ENCODE measurements around the gene SCML2. TPM values are rescaled to one million over a fixed set of nuclear protein-coding genes. Genes with fewer than 3 reads are reported as not detected.
"Not testable (repeated sequence)": the region's sequence is repeated elsewhere in the genome, so short reads cannot be mapped to it uniquely, and the experiment has no call there.

Gene SCML2
- total RNA-seq, 2 donors from 2014 or later, result 1.1 to 2.3 TPM

GRCh38 chrX:18377796-18378195 lies 23.3 kb upstream of the SCML2 start:
- Histone ChIP-seq H3K27ac (no peak overlapping the region), H3K4me3 (no peak overlapping the region)
- TF ChIP-seq, protein P1, sequence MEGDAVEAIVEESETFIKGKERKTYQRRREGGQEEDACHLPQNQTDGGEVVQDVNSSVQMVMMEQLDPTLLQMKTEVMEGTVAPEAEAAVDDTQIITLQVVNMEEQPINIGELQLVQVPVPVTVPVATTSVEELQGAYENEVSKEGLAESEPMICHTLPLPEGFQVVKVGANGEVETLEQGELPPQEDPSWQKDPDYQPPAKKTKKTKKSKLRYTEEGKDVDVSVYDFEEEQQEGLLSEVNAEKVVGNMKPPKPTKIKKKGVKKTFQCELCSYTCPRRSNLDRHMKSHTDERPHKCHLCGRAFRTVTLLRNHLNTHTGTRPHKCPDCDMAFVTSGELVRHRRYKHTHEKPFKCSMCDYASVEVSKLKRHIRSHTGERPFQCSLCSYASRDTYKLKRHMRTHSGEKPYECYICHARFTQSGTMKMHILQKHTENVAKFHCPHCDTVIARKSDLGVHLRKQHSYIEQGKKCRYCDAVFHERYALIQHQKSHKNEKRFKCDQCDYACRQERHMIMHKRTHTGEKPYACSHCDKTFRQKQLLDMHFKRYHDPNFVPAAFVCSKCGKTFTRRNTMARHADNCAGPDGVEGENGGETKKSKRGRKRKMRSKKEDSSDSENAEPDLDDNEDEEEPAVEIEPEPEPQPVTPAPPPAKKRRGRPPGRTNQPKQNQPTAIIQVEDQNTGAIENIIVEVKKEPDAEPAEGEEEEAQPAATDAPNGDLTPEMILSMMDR (IDR thresholded peaks at IDR 0.05), result peak in 1 of 2 donors; percentile 49

DNA sequence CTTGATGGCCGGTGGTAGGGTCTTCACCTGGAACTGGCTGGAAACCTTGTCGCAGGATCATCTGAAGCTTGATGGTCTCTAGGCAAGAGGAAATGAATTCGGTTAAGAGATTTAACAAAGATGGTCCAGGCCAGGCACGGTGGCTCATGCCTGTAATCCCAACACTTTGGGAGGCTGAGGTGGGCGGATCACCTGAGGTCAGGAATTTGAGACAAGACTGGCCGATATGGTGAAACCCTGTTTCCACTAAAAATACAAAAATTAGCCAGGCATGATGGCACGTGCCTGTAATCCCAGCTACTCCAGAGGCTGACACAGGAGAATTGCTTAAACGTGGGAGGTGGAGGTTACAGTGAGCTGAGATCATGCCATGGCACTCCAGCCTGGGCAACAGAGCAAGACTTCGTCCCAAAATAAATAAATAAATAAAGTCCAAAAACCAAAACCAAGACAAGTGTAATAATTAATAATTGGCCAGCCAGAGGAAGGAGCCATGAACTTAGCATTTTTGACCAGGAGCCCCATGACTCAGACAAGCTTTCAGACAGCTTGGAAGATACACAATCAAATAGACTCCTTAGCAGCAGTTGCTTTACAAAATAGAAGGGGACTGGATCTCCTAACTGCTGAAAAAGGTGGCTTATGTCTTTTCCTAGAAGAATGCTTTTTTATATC lies 20.8 kb upstream of the SCML2 start:
- not testable (repeated sequence) for H3K4me3 ChIP-seq; H3K27ac ChIP-seq; H3K4me1 ChIP-seq; H3K27me3 ChIP-seq; DNase-seq (ENCODE audit: low spot score); H3K9me3 ChIP-seq; H3K36me3 ChIP-seq

More at GRCh38 chrX:18377796-18378195, 23.3 kb upstream of the SCML2 start:
- Histone ChIP-seq H3K36me3 (no peaks in the 10 kb centered on the region), H3K9me3 (no peaks in the 10 kb centered on the region), H3K4me1 (no peaks in the 10 kb centered on the region), H3K27me3 (no peaks in the 10 kb centered on the region)
- no peak for DNase-seq (ENCODE audit: low spot score)

DNA sequence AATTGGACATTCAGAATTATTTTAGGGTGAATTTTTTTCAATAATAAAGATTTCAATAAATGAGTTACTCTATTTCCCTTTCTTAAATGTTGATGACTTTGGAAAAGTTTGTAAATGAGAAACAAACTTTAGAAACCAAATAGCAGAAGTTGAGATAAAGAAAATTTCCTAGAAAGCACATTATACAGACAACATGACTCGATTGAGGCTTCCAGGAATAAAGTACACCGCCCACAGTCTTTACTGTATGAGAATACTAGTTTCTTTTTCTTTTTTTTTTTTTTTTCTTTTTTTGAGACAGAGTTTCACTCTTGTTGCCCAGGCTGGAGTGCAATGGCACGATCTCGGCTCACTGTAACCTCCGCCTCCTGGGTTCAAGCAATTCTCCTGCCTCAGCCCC lies 14.6 kb upstream of the SCML2 start:
- DNase-seq (ENCODE audit: low spot score); H3K36me3 ChIP-seq; H3K4me3 ChIP-seq; H3K4me1 ChIP-seq; H3K27me3 ChIP-seq; H3K9me3 ChIP-seq; H3K27ac ChIP-seq: not testable (repeated sequence)

DNA sequence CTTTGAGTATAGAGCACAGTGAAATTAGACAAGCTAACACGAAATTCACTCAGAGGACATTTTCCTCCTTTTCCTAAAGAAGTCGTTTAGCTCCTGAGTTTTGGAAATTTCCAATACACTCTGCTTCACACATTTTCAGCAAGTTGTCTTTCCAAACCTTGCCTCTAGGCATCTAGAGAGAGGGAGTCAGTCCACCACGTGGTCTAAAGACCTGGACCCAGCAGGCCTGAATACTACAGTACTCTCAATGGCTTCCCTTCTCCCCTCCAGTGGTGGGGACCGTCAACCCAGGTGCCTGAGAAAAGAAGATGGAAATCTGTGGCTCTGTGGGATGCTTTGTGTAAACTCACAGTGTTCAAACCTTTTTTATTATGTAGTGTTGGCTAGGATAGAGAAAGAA lies 13.9 kb upstream of the SCML2 start:
- H3K27ac ChIP-seq, result no peak overlapping the region
- H3K27me3 ChIP-seq, result no peaks in the 10 kb centered on the region
- H3K36me3 ChIP-seq, result no peaks in the 10 kb centered on the region
- H3K9me3 ChIP-seq, result no peaks in the 10 kb centered on the region
- TF ChIP-seq, protein P1 (IDR thresholded peaks at IDR 0.05), result no peak
- DNase-seq (ENCODE audit: low spot score), result no peak
- H3K4me3 ChIP-seq, result no peak overlapping the region
- no peaks in the 10 kb centered on the region for H3K4me1 ChIP-seq

DNA sequence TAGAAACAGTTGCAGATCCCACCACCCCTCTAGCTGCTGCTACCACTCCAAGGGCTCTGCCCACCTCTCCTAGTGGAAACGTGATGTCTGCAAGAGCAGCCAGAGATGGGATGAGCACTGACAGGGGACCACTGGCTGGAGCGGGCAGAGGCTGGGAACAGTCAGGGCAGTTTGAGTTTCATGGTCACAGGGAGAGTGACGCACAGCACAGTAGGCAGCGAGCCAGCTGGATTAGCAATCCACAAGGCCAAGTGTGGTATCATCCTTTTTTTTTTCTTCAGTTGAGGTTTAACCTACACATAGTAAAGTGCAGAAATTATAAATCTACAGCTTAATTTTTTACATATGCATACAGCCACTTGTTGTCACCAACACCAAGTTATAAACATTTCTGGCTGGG lies 6.4 kb upstream of the SCML2 start:
- H3K4me1 ChIP-seq, result no peaks in the 10 kb centered on the region
- no peak for DNase-seq (ENCODE audit: low spot score)
- TF ChIP-seq, protein P1 (IDR thresholded peaks at IDR 0.05), result no peak
- H3K36me3 ChIP-seq, result no peaks in the 10 kb centered on the region
- no peaks in the 10 kb centered on the region for H3K9me3 ChIP-seq
- no peak overlapping the region for H3K27ac ChIP-seq
- no peaks in the 10 kb centered on the region for H3K27me3 ChIP-seq
- H3K4me3 ChIP-seq, result no peak overlapping the region

- DNase-seq (ENCODE audit: low spot score), result no peak
- peak overlapping the region; percentile 43 to 57 for H3K4me3 ChIP-seq
- H3K36me3 ChIP-seq, result no peaks in the 10 kb centered on the region
- H3K4me1 ChIP-seq, result peaks cover 0 to 4% of the 10 kb centered on the region in 2 donors
- no peaks in the 10 kb centered on the region for H3K27me3 ChIP-seq
- no peaks in the 10 kb centered on the region for H3K9me3 ChIP-seq
- TF ChIP-seq, protein P1 (IDR thresholded peaks at IDR 0.05), result peak in 1 of 2 donors; percentile 24
- H3K27ac ChIP-seq, result no peak overlapping the region
Measured at GRCh38 chrX:18353931-18354368, 538 bp downstream of the SCML2 start.

DNA sequence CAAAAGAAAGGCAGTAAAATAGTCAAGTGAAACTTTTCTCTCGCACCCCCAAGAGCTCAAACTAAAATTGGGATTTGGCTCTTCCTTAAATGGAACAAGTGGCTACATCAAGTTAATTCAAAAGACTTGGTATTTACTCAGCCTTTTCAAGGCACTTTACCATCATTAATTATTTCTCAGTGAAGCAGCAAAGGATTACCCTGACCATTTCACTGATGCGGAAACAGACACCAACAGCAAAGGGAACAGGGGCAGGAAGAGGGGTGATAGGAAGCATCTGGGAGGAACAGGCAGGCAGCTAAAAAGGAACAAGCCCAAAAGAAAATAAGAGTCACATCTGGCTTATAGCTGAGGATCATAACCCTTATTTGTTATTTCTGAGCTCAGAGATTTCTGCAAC lies 2.7 kb downstream of the SCML2 start:
- TF ChIP-seq, protein P1 (IDR thresholded peaks at IDR 0.05), result no peak
- Histone ChIP-seq H3K4me3 (no peak overlapping the region), H3K4me1 (peaks cover 0 to 4% of the 10 kb centered on the region in 2 donors), H3K27ac (no peak overlapping the region), H3K9me3 (no peaks in the 10 kb centered on the region), H3K36me3 (no peaks in the 10 kb centered on the region), H3K27me3 (no peaks in the 10 kb centered on the region)
- no peak for DNase-seq (ENCODE audit: low spot score)

Measured in right atrium auricular region (tissue), 2 donors.